HL-60 (cell line): ENCODE results near the gene EBF4.

Experiments
- microRNA-seq: library from miRNA; unstranded; fragments of <30 nt; microRNA quantifications from one replicate; pipeline ENCODE4, GENCODE V29; 2018

Gene EBF4

Small RNAs within 50 kb of the gene (microRNA-seq; reads per million reads assigned to microRNA genes)
- 4.5 reads per million, percentile 13 among the genes with 10 or more reads in this experiment for gene MIR1292
